ENCODE data around the gene CORO2A. TPM values are rescaled to one million over a fixed set of nuclear protein-coding genes. Genes with fewer than 3 reads are reported as not detected.

CORO2A gene
- total and polyA plus RNA-seq, 10 of the 15 experiments (the other 5 are each of a cell fraction or from before 2014, with no cell fraction given) = 1.0 to 5.3 (median 3.5) TPM

DNA sequence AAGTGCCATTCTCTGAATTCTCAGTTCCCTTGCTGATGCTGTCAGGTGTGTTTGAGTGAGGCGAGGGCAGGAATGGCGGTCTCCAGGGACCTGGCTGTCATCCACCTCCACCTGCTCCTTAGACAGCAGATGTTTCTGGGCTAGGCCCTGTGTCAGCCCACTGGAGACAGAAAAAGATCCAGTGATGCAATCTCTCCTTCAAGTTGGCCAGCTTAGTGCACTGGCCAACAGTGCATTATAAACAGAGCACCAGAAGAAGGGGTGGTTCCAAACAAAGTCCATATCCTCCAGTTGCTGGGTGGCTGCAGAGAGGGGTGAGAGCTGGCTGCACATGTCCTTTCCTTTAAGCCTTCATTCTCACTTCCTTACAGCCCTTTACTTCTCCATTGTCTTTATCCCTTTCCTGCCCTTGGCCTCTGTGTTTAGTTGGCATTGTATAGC lies 109.4 kb downstream of the CORO2A start:
- no peaks in the 10 kb centered on the region for H3K79me2 ChIP-seq (ENCODE audit: control insufficient read depth, insufficient read depth, low read length)
- RAD21 ChIA-PET (ENCODE audit: unreplicated experiment) = no interaction called here
- peaks cover 28 to 44% of the 10 kb centered on the region in 2 experiments for H3K36me3 ChIP-seq (ENCODE audit: control insufficient read depth in 2 of 2, insufficient read depth in 2 of 2, low read length in 1 of 2)
- 67% methylated on average over 2 of the region's 2 CpGs for WGBS (ENCODE audit: insufficient coverage, insufficient replicate concordance, low lambda C conversion rate, missing lambda C conversion rate)
- no peaks in the 10 kb centered on the region for H3K4me1 ChIP-seq (ENCODE audit: control insufficient read depth, insufficient read depth, low read length)
- H3K9ac ChIP-seq (ENCODE audit: control insufficient read depth, insufficient read depth, low read length) = no peak overlapping the region
- no peak overlapping the region for H3K27ac ChIP-seq (ENCODE audit: control insufficient read depth, insufficient read depth)
- TF ChIP-seq, protein P1, sequence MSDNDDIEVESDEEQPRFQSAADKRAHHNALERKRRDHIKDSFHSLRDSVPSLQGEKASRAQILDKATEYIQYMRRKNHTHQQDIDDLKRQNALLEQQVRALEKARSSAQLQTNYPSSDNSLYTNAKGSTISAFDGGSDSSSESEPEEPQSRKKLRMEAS (IDR thresholded peaks at IDR 0.05; ENCODE audit: low read depth, low read length) = no peak
- TF ChIP-seq NFYB (IDR thresholded peaks at IDR 0.05; ENCODE audit: insufficient read depth, low read depth, low read length) (no peak), RB1 (IDR thresholded peaks at IDR 0.05; ENCODE audit: borderline replicate concordance) (no peak), FOS (IDR thresholded peaks at IDR 0.05; ENCODE audit: borderline replicate concordance, extremely low read depth, insufficient read length) (no peak), RELB (IDR thresholded peaks at IDR 0.05; ENCODE audit: low read depth) (no peak), ZZZ3 (IDR thresholded peaks at IDR 0.05; ENCODE audit: control insufficient read depth, insufficient read length, low read depth) (no peak), POLR2AphosphoS5 (IDR thresholded peaks at IDR 0.05; ENCODE audit: low read length) (no peak), SRF (IDR thresholded peaks at IDR 0.05; ENCODE audit: low read depth in 2 of 2, low read length in 2 of 2) (no peak), SIX5 (IDR thresholded peaks at IDR 0.05; ENCODE audit: low read depth, low read length, severe bottlenecking) (no peak), ESRRA (IDR thresholded peaks at IDR 0.05; ENCODE audit: low read length) (no peak), TCF7 (IDR thresholded peaks at IDR 0.05; ENCODE audit: borderline replicate concordance) (no peak), RAD21 (IDR thresholded peaks at IDR 0.05; ENCODE audit: insufficient read depth, low read depth, low read length) (no peak), ETV6 (conservative IDR thresholded peaks at IDR 0.05 in 1 of 2, IDR thresholded peaks at IDR 0.05 in 1 of 2; ENCODE audit: borderline replicate concordance in 1 of 2, low read depth in 1 of 2) (no peak)
- TF ChIP-seq, protein P2, sequence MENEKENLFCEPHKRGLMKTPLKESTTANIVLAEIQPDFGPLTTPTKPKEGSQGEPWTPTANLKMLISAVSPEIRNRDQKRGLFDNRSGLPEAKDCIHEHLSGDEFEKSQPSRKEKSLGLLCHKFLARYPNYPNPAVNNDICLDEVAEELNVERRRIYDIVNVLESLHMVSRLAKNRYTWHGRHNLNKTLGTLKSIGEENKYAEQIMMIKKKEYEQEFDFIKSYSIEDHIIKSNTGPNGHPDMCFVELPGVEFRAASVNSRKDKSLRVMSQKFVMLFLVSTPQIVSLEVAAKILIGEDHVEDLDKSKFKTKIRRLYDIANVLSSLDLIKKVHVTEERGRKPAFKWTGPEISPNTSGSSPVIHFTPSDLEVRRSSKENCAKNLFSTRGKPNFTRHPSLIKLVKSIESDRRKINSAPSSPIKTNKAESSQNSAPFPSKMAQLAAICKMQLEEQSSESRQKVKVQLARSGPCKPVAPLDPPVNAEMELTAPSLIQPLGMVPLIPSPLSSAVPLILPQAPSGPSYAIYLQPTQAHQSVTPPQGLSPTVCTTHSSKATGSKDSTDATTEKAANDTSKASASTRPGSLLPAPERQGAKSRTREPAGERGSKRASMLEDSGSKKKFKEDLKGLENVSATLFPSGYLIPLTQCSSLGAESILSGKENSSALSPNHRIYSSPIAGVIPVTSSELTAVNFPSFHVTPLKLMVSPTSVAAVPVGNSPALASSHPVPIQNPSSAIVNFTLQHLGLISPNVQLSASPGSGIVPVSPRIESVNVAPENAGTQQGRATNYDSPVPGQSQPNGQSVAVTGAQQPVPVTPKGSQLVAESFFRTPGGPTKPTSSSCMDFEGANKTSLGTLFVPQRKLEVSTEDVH (IDR thresholded peaks at IDR 0.05; ENCODE audit: low read depth, partially characterized antibody) = no peak
- POLR2A ChIA-PET = no interaction called here
- no peak overlapping the region for H2AFZ ChIP-seq (ENCODE audit: control insufficient read depth, low read depth, low read length)
- DNase-seq (ENCODE audit: low read depth, low spot score) = no peak
- in situ Hi-C loops (cut with MboI) (no loop called here), intact Hi-C loops (cut with micrococcal nuclease; ENCODE audit: unreplicated experiment) (no loop called here)
- no peak for ATAC-seq
- H3K4me2 ChIP-seq (ENCODE audit: control insufficient read depth, insufficient read depth) = no peak overlapping the region
- H3K9me3 ChIP-seq (replicated peaks; ENCODE audit: control insufficient read depth, insufficient read depth, low read length) = no peaks in the 10 kb centered on the region
- H3K27me3 ChIP-seq (replicated peaks in 1 of 2; ENCODE audit: control insufficient read depth in 2 of 2, insufficient read depth in 2 of 2, low read length in 1 of 2) = no peaks in the 10 kb centered on the region
- FAIRE-seq = no peak
- SMC1A ChIA-PET (ENCODE audit: uncharacterized antibody, unreplicated experiment) = no interaction called here
- H3K4me3 ChIP-seq = no peak overlapping the region
- CTCF ChIA-PET = no interaction called here
- no peaks in the 10 kb centered on the region for H4K20me1 ChIP-seq (ENCODE audit: control insufficient read depth, insufficient read depth)
- no TSS peak for BruUV-seq (replicated peaks)
